Heart left ventricle (tissue), 13 donors: ENCODE results near the gene TLK2.

Source experiments
- POLR2A ChIP-seq, 2 donors: fragments of 450-650 bp; IDR thresholded peaks; one replicate each; pipeline ENCODE4 v1.6.1; 2017; ENCODE audit warnings: antibody characterized with exemption in 2 of 2, mild to moderate bottlenecking in 2 of 2, moderate library complexity in 2 of 2
- TF ChIP-seq, protein P1 (sequence below), 12 donors: fragments of 200-600 bp; sonication (generic) in 4 of 12; IDR thresholded peaks; one replicate each; pipeline versions ENCODE4 v1.5.0 to v1.8.0; 2018 to 2022; ENCODE audit warnings: antibody characterized with exemption in 12 of 12, mild to moderate bottlenecking in 5 of 12
- donor health status: ischemic (EF 13 %, LVEDD 7.1; RV severe dilation, severe dysfunction).
- donor health status: DM: no; HTN: yes; CAD: no.
- donor health status: DM: no; HTN: no; CAD: no.
- donor health status: ischemic (EF 25% LVEDD 6.9; RV normal size, moderate dysfunction).
- donor health status: ischemic (EF 25% LVEDD 5.7; RV mildly dilated, moderate dysfunction).
- donor health status: ischemic (EF 35%, LVEDD 5.7; RV mildly dilated, moderate dysfunction).
- donor health status: nonischemic (EF 11% LVEDD 7.7; RV severe dilation, severe dysfunction).
- donor health status: DM: yes; HTN: yes; CAD: no.
- donor health status: PGD.
- donor health status: ischemic (EF 29% LVEDD 5.4; RV normal size, mild dysfunction).
- donor health status: nonischemic (EF 23%, LVEDD 6.1; RV moderate dilation, normal function).

DNA sequence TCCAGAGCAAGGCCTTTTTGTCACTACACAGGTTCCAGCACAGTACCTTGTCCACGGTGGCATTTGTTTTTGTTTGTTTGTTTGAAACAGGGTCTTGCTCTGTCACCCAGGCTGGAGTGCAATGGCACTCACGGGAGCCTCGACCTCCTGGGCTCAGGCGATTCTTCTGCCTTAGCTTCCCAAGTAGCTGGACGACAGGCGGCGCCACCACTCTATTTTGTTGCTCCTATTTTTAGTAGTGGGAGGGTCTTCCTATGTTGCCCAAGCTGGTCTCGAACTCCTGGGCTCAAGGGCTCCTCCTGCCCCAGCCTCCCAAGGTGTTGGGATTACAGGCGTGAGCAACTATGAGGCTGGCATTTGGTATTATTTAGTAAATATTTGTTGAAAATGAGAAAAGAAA lies 159.2 kb downstream of the TLK2 start:
- TF ChIP-seq, protein P1, sequence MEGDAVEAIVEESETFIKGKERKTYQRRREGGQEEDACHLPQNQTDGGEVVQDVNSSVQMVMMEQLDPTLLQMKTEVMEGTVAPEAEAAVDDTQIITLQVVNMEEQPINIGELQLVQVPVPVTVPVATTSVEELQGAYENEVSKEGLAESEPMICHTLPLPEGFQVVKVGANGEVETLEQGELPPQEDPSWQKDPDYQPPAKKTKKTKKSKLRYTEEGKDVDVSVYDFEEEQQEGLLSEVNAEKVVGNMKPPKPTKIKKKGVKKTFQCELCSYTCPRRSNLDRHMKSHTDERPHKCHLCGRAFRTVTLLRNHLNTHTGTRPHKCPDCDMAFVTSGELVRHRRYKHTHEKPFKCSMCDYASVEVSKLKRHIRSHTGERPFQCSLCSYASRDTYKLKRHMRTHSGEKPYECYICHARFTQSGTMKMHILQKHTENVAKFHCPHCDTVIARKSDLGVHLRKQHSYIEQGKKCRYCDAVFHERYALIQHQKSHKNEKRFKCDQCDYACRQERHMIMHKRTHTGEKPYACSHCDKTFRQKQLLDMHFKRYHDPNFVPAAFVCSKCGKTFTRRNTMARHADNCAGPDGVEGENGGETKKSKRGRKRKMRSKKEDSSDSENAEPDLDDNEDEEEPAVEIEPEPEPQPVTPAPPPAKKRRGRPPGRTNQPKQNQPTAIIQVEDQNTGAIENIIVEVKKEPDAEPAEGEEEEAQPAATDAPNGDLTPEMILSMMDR (IDR thresholded peaks at IDR 0.05): no peak
- no peak for TF ChIP-seq POLR2A (IDR thresholded peaks at IDR 0.05)
